NCI-H226 (cell line): ENCODE data around the gene KLHL29.

ENCODE experiments used
- DNase-seq: peaks from one replicate; pipeline ENCODE4 v3.0.0-alpha.2; 2015

KLHL29 gene

GRCh38 chr2:23453432-23453831, 68.5 kb downstream of the KLHL29 start:
- no peak for DNase-seq

GRCh38 chr2:23453836-23454460, 69.0 kb downstream of the KLHL29 start:
- no peak for DNase-seq

- DNase-seq = no peak
Measured at GRCh38 chr2:23454501-23455120, 69.6 kb downstream of the KLHL29 start.

- DNase-seq = no peak
Measured at GRCh38 chr2:23456396-23456795, 71.4 kb downstream of the KLHL29 start.

- no peak for DNase-seq
Measured at GRCh38 chr2:23456881-23457760, 72.1 kb downstream of the KLHL29 start.

- no peak for DNase-seq
Measured at GRCh38 chr2:23457990-23458682, 73.2 kb downstream of the KLHL29 start.

GRCh38 chr2:23459032-23459431, 74.1 kb downstream of the KLHL29 start:
- no peak for DNase-seq

GRCh38 chr2:23460228-23460627, 75.2 kb downstream of the KLHL29 start:
- DNase-seq = no peak

GRCh38 chr2:23460993-23461392, 76.0 kb downstream of the KLHL29 start:
- no peak for DNase-seq

GRCh38 chr2:23464156-23464555, 79.2 kb downstream of the KLHL29 start:
- DNase-seq = no peak

- no peak for DNase-seq
Measured at GRCh38 chr2:23464905-23465537, 80.0 kb downstream of the KLHL29 start.

GRCh38 chr2:23465936-23466335, 81.0 kb downstream of the KLHL29 start:
- no peak for DNase-seq

- no peak for DNase-seq
Measured at GRCh38 chr2:23467618-23468017, 82.6 kb downstream of the KLHL29 start.

GRCh38 chr2:23468474-23469141, 83.6 kb downstream of the KLHL29 start:
- DNase-seq = no peak

- no peak for DNase-seq
Measured at GRCh38 chr2:23469142-23469540, 84.2 kb downstream of the KLHL29 start.

GRCh38 chr2:23475036-23475435, 90.1 kb downstream of the KLHL29 start:
- DNase-seq = no peak

GRCh38 chr2:23475473-23475872, 90.5 kb downstream of the KLHL29 start:
- no peak for DNase-seq

- DNase-seq = no peak
Measured at GRCh38 chr2:23476786-23477185, 91.8 kb downstream of the KLHL29 start.

- no peak for DNase-seq
Measured at GRCh38 chr2:23477392-23477791, 92.4 kb downstream of the KLHL29 start.

- DNase-seq = no peak
Measured at GRCh38 chr2:23478087-23478932, 93.3 kb downstream of the KLHL29 start.
